ENCODE measurements around the gene MAP7D1.
"Not testable (repeated sequence)": the region's sequence is repeated elsewhere in the genome, so short reads cannot be mapped to it uniquely, and the experiment has no call there.

The MAP7D1 gene

GRCh38 chr1:36207339-36207738 is 51.4 kb downstream of the MAP7D1 start:
- no peak for DNase-seq

GRCh38 chr1:36208978-36209703 is 53.2 kb downstream of the MAP7D1 start:
- no peak for DNase-seq

GRCh38 chr1:36211307-36211706 is 55.3 kb downstream of the MAP7D1 start:
- no peak for DNase-seq

GRCh38 chr1:36211841-36212240 is 55.9 kb downstream of the MAP7D1 start:
- DNase-seq = no peak

- DNase-seq = no peak
These were observed 56.8 kb downstream of the MAP7D1 start for GRCh38 chr1:36212782-36213181.

- no peak for DNase-seq
These were observed 61.7 kb downstream of the MAP7D1 start for GRCh38 chr1:36217670-36218069.

GRCh38 chr1:36221901-36222300 is 65.9 kb downstream of the MAP7D1 start:
- DNase-seq = not testable (repeated sequence)

GRCh38 chr1:36222481-36223380 is 66.8 kb downstream of the MAP7D1 start:
- no peak for DNase-seq

GRCh38 chr1:36223381-36223995 is 67.5 kb downstream of the MAP7D1 start:
- DNase-seq = no peak

- peak; percentile 69 for DNase-seq
These were observed 68.1 kb downstream of the MAP7D1 start, which contains the start of gene THRAP3 for GRCh38 chr1:36223996-36224536. Gene THRAP3, plus strand, starts transcription at chr1:36224443. Its CDS starts 58,121 bp downstream, at chr1:36282564.

GRCh38 chr1:36224537-36225282 is 68.8 kb downstream of the MAP7D1 start:
- peak; percentile 51 for DNase-seq

- no peak for DNase-seq
These were observed 69.4 kb downstream of the MAP7D1 start for GRCh38 chr1:36225283-36225899.

GRCh38 chr1:36230279-36230678 is 74.3 kb downstream of the MAP7D1 start:
- DNase-seq = not testable (repeated sequence)
